Measurements from ENCODE around the gene TAF13. TPM values are rescaled to one million over a fixed set of nuclear protein-coding genes. Genes with fewer than 3 reads are reported as not detected.
A peak's percentile ranks its signal among the peaks of the same experiment; 100 is the strongest.

Gene TAF13
- total RNA-seq, 1 experiment from 2014 or later: 27.3 TPM

- H3K27me3 ChIP-seq (ENCODE audit: insufficient read depth, low read length): no peaks in the 10 kb centered on the region
- DNase-seq (ENCODE audit: low read depth, low spot score) (no peak), ATAC-seq (no peak)
- H3K9me2 ChIP-seq (ENCODE audit: insufficient read depth): no peaks in the 10 kb centered on the region
- no peaks in the 10 kb centered on the region for H4K20me1 ChIP-seq (ENCODE audit: insufficient read depth)
- no peaks in the 10 kb centered on the region for H3K9me3 ChIP-seq (ENCODE audit: control insufficient read depth in 1 of 2, insufficient read depth in 1 of 2, low read depth in 1 of 2, low read length in 2 of 2)
- H2AFZ ChIP-seq (ENCODE audit: low read depth, low read length, poor library complexity, severe bottlenecking): no peak overlapping the region
- H3K4me3 ChIP-seq (replicated peaks in 1 of 2; ENCODE audit: low read depth in 1 of 2, low read length in 2 of 2): no peak overlapping the region
- no peak overlapping the region for H3K9ac ChIP-seq (ENCODE audit: low read length)
- no peak overlapping the region for H3K4me2 ChIP-seq (ENCODE audit: low read length)
- RAD21 ChIA-PET (ENCODE audit: low non-redundant PET in 1 of 2, low total read pairs in 2 of 2, uncharacterized antibody in 2 of 2, unreplicated experiment in 2 of 2): no interaction called here
- intact Hi-C loops (cut with micrococcal nuclease): loop anchor here (5.0 kb wide), 1 partner anchor 152 kb away; the partner anchor contains the start of gene CLCC1
- no peak overlapping the region for H3K27ac ChIP-seq (ENCODE audit: low read depth, low read length)
- no peak for TF ChIP-seq TCF7L2 (IDR thresholded peaks at IDR 0.05; ENCODE audit: borderline replicate concordance, extremely low read depth, insufficient read depth, insufficient read length)
- TF ChIP-seq POLR2A (IDR thresholded peaks at IDR 0.05; ENCODE audit: borderline replicate concordance, extremely low read depth, insufficient read depth, insufficient read length): no peak
- TF ChIP-seq SP1 (IDR thresholded peaks at IDR 0.05; ENCODE audit: low read depth): no peak
- TF ChIP-seq POLR2AphosphoS5 (IDR thresholded peaks at IDR 0.05; ENCODE audit: low read depth, low read length): no peak
- CTCF ChIA-PET: interaction anchor here (1.8 kb wide), 1 partner anchor 14 kb away, joined by 4 read pairs; no protein-coding TSS in a partner anchor
- H3K4me1 ChIP-seq (ENCODE audit: control insufficient read depth in 1 of 2, insufficient read depth in 2 of 2, low read length in 2 of 2): peaks cover 3 to 16% of the 10 kb centered on the region in 2 experiments; a peak in 3 of 4 replicates
- H3K36me3 ChIP-seq (ENCODE audit: control insufficient read depth in 1 of 2, insufficient read depth in 2 of 2, low read length in 2 of 2): no peaks in the 10 kb centered on the region
- BruUV-seq (replicated peaks): no TSS peak
- POLR2A ChIA-PET: interaction anchor here (0.9 kb wide), 1 partner anchor 14 kb away, joined by 3 read pairs; no protein-coding TSS in a partner anchor
- no peaks in the 10 kb centered on the region for H3K79me2 ChIP-seq (ENCODE audit: insufficient read depth, low read length)
Observed at GRCh38 chr1:109114342-109114674, 38.5 kb upstream of the TAF13 start.

DNA sequence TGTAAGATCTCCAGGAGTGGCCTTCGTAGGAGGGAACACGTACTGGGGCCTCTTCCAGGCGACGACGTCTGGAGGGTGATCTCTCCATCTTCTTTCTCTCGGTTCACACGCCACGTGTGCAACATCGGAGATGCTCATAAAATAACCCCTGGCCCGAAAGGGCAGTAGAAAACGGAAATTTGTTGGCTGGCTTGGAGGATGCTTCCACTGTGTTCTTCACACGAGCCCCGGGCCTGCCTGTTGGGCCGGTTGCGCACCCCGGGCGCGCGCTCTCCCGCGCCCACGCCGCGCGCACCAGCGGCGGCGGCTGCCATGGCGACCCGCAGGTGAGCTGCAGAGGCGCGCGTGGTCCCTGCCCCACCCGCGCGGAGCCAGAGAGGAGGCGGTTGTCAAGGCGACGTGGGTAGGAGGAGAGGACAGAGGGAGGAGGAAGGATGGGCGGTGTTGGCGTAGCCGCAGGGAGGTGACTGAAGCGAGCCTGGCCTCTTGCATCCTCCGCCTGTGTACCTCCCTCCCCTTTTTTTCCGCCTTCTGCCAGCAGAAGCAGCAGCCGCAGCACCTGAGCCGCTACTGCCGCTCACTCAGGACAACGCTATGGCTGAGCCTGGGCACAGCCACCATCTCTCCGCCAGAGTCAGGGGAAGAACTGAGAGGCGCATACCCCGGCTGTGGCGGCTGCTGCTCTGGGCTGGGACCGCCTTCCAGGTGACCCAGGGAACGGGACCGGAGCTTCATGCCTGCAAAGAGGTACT lies 38.0 kb upstream of the TAF13 start, which contains the start of gene ELAPOR1:
Gene ELAPOR1, plus strand, starts transcription at position 526 of the 752 bp plus-strand sequence. Its CDS starts 69 bp downstream, at position 595.
- RAD21 ChIA-PET (ENCODE audit: low non-redundant PET in 1 of 2, low total read pairs in 2 of 2, uncharacterized antibody in 2 of 2, unreplicated experiment in 2 of 2): no interaction called here
- no peak for ATAC-seq
- intact Hi-C loops (cut with micrococcal nuclease): loop anchor here (5.0 kb wide), 1 partner anchor 151 kb away; the partner anchor contains the start of gene CLCC1

More for the DNA sequence above, 38.0 kb upstream of the TAF13 start, which contains the start of gene ELAPOR1:
- DNase-seq (ENCODE audit: low read depth, low spot score): no peak
- Histone ChIP-seq H3K4me2 (ENCODE audit: low read length) (peak within 1 kb of the TSS; percentile 50), H3K36me3 (ENCODE audit: control insufficient read depth in 1 of 2, insufficient read depth in 2 of 2, low read length in 2 of 2) (no peaks in the 10 kb centered on the region), H3K9me2 (ENCODE audit: insufficient read depth) (no peaks in the 10 kb centered on the region), H3K27ac (ENCODE audit: low read depth, low read length) (no peak within 1 kb of the TSS), H3K9me3 (ENCODE audit: control insufficient read depth in 1 of 2, insufficient read depth in 1 of 2, low read depth in 1 of 2, low read length in 2 of 2) (no peaks in the 10 kb centered on the region), H3K4me1 (ENCODE audit: control insufficient read depth in 1 of 2, insufficient read depth in 2 of 2, low read length in 2 of 2) (peaks cover 3 to 16% of the 10 kb centered on the region in 2 experiments; a peak in 3 of 4 replicates), H2AFZ (ENCODE audit: low read depth, low read length, poor library complexity, severe bottlenecking) (peak within 1 kb of the TSS; percentile 97), H3K4me3 (replicated peaks in 1 of 2; ENCODE audit: low read depth in 1 of 2, low read length in 2 of 2) (no peak within 1 kb of the TSS), H3K27me3 (ENCODE audit: insufficient read depth, low read length) (no peaks in the 10 kb centered on the region), H4K20me1 (ENCODE audit: insufficient read depth) (no peaks in the 10 kb centered on the region), H3K79me2 (ENCODE audit: insufficient read depth, low read length) (no peaks in the 10 kb centered on the region), H3K9ac (ENCODE audit: low read length) (no peak within 1 kb of the TSS)
- BruUV-seq (replicated peaks): no TSS peak
- no peak for TF ChIP-seq TCF7L2 (IDR thresholded peaks at IDR 0.05; ENCODE audit: borderline replicate concordance, extremely low read depth, insufficient read depth, insufficient read length)
- no peak for TF ChIP-seq POLR2A (IDR thresholded peaks at IDR 0.05; ENCODE audit: borderline replicate concordance, extremely low read depth, insufficient read depth, insufficient read length)
- no peak for TF ChIP-seq POLR2AphosphoS5 (IDR thresholded peaks at IDR 0.05; ENCODE audit: low read depth, low read length)
- TF ChIP-seq SIN3A (IDR thresholded peaks at IDR 0.05; ENCODE audit: low read depth): no peak
- ChIA-PET CTCF (interaction anchor here (0.8 to 2.7 kb wide), 9 partner anchors 9 to 601 kb away, joined by 3 to 18 read pairs (median 4); partner anchors contain the start of gene PRPF38B), POLR2A (interaction anchor here (3.1 kb wide), 1 partner anchor 13 kb away, joined by 21 read pairs; no protein-coding TSS in a partner anchor)
